ENCODE results near the gene ERFL. TPM values are rescaled to one million over a fixed set of nuclear protein-coding genes. Genes with fewer than 3 reads are reported as not detected.

The ERFL gene
- total RNA-seq, 1 experiment from 2014 or later: not detected

- no peak for DNase-seq
- Histone ChIP-seq H3K36me3 (peaks cover 89% of the 10 kb centered on the region), H3K4me1 (peaks cover 17% of the 10 kb centered on the region), H3K27me3 (no peaks in the 10 kb centered on the region), H3K9me3 (replicated peaks) (no peaks in the 10 kb centered on the region), H3K27ac (no peak overlapping the region), H3K4me3 (no peak overlapping the region)
Observed at GRCh38 chr19:41864374-41864773, 63.9 kb downstream of the ERFL start.

GRCh38 chr19:41863209-41863931 lies 64.9 kb downstream of the ERFL start:
- DNase-seq: no peak
- Histone ChIP-seq H3K27ac (no peak overlapping the region), H3K9me3 (replicated peaks) (no peaks in the 10 kb centered on the region), H3K4me3 (no peak overlapping the region), H3K27me3 (no peaks in the 10 kb centered on the region), H3K4me1 (peaks cover 21% of the 10 kb centered on the region), H3K36me3 (peaks cover 79% of the 10 kb centered on the region)

- Histone ChIP-seq H3K4me3 (no peak overlapping the region), H3K36me3 (peaks cover 70% of the 10 kb centered on the region)
- DNase-seq: no peak
Observed at GRCh38 chr19:41862445-41862986, 65.7 kb downstream of the ERFL start.

DNA sequence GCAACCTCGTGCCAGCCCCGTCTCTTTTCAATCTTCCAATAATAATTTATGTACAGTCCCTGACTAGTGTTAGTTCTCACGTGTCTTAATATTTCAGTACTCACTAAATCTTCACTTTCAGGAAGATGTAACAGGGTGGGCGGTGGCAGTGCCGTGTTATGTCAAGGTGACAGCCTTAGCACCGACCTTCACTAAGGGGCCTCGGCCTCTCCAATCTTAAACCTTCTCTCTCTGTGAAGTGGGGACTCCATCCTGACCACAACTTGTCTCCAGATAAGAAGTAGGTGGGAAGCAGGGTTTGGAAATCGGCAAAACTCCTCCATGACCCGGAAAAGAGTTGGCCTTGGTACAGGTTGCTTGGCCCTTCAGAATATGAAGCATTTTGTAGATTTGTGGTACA lies 66.4 kb downstream of the ERFL start:
- DNase-seq: no peak
- H3K27me3 ChIP-seq: no peaks in the 10 kb centered on the region
- H3K36me3 ChIP-seq: peaks cover 63% of the 10 kb centered on the region
- H3K4me3 ChIP-seq: no peak overlapping the region
- no peaks in the 10 kb centered on the region for H3K9me3 ChIP-seq (replicated peaks)
- peaks cover 21% of the 10 kb centered on the region for H3K4me1 ChIP-seq
- no peak overlapping the region for H3K27ac ChIP-seq

More at GRCh38 chr19:41862445-41862986, 65.7 kb downstream of the ERFL start:
- no peak overlapping the region for H3K27ac ChIP-seq
- no peaks in the 10 kb centered on the region for H3K27me3 ChIP-seq
- peaks cover 21% of the 10 kb centered on the region for H3K4me1 ChIP-seq
- H3K9me3 ChIP-seq (replicated peaks): no peaks in the 10 kb centered on the region

DNA sequence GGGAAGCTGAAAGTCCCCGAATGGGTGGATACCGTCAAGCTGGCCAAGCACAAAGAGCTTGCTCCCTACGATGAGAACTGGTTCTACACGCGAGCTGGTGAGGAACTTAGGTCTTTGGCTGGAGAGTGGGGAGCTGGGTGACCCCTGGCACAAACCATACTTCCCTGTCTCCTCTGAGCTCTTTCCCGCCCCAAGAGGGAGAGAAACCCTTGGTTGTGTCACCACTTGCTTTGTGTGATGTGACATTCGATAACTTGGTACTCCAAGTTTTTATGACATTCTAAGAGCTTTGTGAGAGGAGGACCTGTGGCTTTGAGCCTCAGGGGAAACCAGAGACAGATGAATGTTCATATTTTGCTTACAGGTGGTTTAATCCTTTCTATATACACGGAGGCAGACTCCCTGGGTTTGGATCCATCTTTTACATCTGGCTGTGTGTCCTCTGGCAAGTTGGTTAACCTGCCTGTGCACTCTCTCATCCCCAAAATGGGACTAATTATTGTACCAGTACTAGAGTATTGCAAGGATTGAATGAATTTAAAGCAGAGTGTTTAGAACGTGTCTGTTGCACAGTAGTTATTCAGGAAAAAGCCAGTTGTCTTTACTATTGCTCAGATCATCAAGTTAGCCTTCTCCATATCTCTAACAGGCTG lies 67.0 kb downstream of the ERFL start:
- no peak for DNase-seq
- H3K36me3 ChIP-seq: peaks cover 57% of the 10 kb centered on the region
- no peaks in the 10 kb centered on the region for H3K9me3 ChIP-seq (replicated peaks)
- H3K4me3 ChIP-seq: peak overlapping the region; percentile 70
- peak overlapping the region; percentile 92 for H3K27ac ChIP-seq
- H3K4me1 ChIP-seq: peaks cover 18% of the 10 kb centered on the region
- no peaks in the 10 kb centered on the region for H3K27me3 ChIP-seq

DNA sequence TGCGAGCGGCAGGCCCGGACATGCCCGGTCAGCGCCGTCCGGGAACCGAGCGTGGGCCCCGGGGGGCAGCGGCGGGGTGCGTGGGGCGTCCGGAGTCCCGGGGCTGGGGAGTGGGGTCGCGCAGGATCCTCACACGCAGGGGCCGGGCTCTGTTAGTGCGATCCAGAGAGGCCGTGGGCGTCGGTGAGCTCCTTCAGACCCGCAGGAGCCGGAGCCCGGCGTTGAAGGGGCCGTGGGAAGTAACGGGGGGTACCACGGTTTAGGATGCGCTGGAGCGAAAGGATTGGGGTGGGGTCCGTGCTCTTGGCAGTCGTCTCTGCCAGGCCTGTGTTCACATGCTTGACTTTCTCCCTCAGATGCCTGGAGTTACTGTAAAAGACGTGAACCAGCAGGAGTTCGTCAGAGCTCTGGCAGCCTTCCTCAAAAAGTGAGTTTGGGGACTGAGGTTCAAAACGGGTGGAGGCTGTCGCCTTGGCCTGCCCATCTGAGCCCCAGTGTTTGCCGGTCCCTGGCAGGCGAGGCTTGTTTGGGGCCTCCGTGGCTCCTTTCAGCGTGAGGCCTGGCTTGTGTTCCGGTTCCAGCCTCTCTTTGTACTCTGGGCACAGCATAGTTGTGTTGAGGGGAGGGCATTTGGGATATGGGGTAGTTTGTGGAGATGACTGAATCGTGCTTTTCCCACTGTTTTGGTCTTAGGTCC lies 67.7 kb downstream of the ERFL start:
- H3K36me3 ChIP-seq: peaks cover 51% of the 10 kb centered on the region
- H3K4me3 ChIP-seq: peak overlapping the region; percentile 70
- H3K4me1 ChIP-seq: peaks cover 18% of the 10 kb centered on the region
- no peak for DNase-seq
- H3K9me3 ChIP-seq (replicated peaks): no peaks in the 10 kb centered on the region
- no peaks in the 10 kb centered on the region for H3K27me3 ChIP-seq
- peak overlapping the region; percentile 92 for H3K27ac ChIP-seq

DNA sequence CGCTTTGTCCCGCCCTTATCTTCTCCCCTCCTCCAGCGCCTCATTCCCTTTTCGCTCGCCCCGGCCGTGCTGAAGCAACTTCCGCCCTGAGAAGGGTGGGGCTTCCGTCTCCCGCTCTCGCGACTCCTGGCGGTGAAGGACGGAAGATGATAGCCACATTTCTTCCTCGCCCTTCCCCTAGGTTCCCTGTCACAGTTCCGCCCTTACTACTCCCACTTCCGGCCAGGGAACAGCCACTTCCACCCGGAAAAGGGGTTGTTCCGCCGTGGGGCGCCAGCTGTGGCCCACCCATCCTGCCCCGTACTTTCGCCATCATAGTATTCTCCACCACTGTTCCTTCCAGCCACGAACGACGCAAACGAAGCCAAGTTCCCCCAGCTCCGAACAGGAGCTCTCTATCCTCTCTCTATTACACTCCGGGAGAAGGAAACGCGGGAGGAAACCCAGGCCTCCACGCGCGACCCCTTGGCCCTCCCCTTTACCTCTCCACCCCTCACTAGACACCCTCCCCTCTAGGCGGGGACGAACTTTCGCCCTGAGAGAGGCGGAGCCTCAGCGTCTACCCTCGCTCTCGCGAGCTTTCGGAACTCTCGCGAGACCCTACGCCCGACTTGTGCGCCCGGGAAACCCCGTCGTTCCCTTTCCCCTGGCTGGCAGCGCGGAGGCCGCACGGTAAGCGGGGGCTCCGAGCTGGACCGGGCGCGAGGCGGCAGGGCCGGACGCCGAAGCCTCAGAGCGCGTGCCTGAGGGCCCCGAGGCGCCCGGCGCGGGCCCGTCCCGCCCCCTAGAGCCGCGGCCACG lies 68.4 kb downstream of the ERFL start, which contains the start of gene RPS19:
TSS of gene RPS19 (plus strand) at position 638 of the 801 bp plus-strand sequence. CDS start 520 bp downstream, outside the sequence.
- H3K27me3 ChIP-seq: peaks cover 5% of the 10 kb centered on the region; the same call in 1 of the 2 replicates
- H3K27ac ChIP-seq: peak within 1 kb of the TSS; percentile 92
- H3K9me3 ChIP-seq (replicated peaks): no peaks in the 10 kb centered on the region
- H3K4me1 ChIP-seq: peaks cover 16% of the 10 kb centered on the region
- peak within 1 kb of the TSS; percentile 70 for H3K4me3 ChIP-seq
- peaks cover 43% of the 10 kb centered on the region for H3K36me3 ChIP-seq
- peak; percentile 99 to 100 for DNase-seq

DNA sequence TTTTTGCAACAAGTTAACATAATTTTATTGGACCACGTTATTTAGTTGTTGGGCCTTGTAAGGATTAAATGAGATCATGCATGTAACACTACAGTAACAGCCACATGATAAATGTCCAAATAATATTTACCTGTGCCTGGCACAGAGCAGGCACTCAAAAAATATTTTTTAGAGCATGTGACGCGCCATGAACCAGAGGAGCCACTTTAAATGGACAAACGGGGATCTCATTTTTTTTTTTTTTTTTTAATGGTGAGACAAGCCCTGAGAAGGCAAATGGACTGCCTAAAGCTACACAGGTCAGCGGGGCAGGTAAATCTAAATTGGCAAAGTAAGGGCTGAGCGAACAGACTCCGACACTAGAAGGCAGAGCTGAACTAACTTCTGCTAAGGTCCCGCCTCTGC lies 69.0 kb downstream of the ERFL start:
- Histone ChIP-seq H3K27ac (no peak overlapping the region), H3K9me3 (replicated peaks) (no peaks in the 10 kb centered on the region), H3K4me3 (peak overlapping the region; percentile 70), H3K27me3 (peaks cover 11% of the 10 kb centered on the region; the same call in 1 of the 2 replicates), H3K36me3 (peaks cover 37% of the 10 kb centered on the region), H3K4me1 (peaks cover 16% of the 10 kb centered on the region)
- DNase-seq: no peak

Other genes starting within 250 kb of the ERFL start
- gene CEACAM7, start 240.2 kb downstream of the ERFL start, total RNA-seq (2014; rRNA removed; shearing (Covaris generic)): not detected in 2 replicates
- gene CEACAM5, start 219.8 kb downstream of the ERFL start, total RNA-seq (2014; rRNA removed; shearing (Covaris generic)): not detected in 2 replicates
- gene CEACAM6, start 172.9 kb downstream of the ERFL start, total RNA-seq (2014; rRNA removed; shearing (Covaris generic)): not detected in 2 replicates
- not detected in 2 replicates for gene CEACAM3, start 131.9 kb downstream of the ERFL start, total RNA-seq (2014; rRNA removed; shearing (Covaris generic))
- not detected in 2 replicates for gene LYPD4, start 83.8 kb downstream of the ERFL start, total RNA-seq (2014; rRNA removed; shearing (Covaris generic))
- gene DMRTC2, start 83.4 kb downstream of the ERFL start, total RNA-seq (2014; rRNA removed; shearing (Covaris generic)): not detected in 2 replicates
- gene RPS19, start 68.2 kb downstream of the ERFL start, total RNA-seq (2014; rRNA removed; shearing (Covaris generic)): 2,068 and 2,616 TPM in 2 replicates
- 0.61 TPM in 1 of 2 replicates, not detected in the other for gene CD79A, start 51.2 kb downstream of the ERFL start, total RNA-seq (2014; rRNA removed; shearing (Covaris generic))
- gene ARHGEF1, start 45.3 kb downstream of the ERFL start, total RNA-seq (2014; rRNA removed; shearing (Covaris generic)): 52.4 and 53.8 TPM in 2 replicates
- 106 and 129 TPM in 2 replicates for gene RABAC1, start 30.9 kb upstream of the ERFL start, total RNA-seq (2014; rRNA removed; shearing (Covaris generic))
- 11.2 and 12.1 TPM in 2 replicates for gene ATP1A3, start 65.8 kb upstream of the ERFL start, total RNA-seq (2014; rRNA removed; shearing (Covaris generic))
- gene GRIK5, start 141.8 kb upstream of the ERFL start, total RNA-seq (2014; rRNA removed; shearing (Covaris generic)): 10.3 and 10.5 TPM in 2 replicates
- gene ZNF574, start 147.7 kb upstream of the ERFL start, total RNA-seq (2014; rRNA removed; shearing (Covaris generic)): 31.1 and 31.5 TPM in 2 replicates
- 0.10 and 0.16 TPM in 2 replicates for gene POU2F2, start 204.0 kb upstream of the ERFL start, total RNA-seq (2014; rRNA removed; shearing (Covaris generic))

Measured in SJCRH30 (cell line).